Thoracic aorta (tissue), 2 donors: Measurements from ENCODE around the gene ZC2HC1C. TPM values are rescaled to one million over a fixed set of nuclear protein-coding genes. Genes with fewer than 3 reads are reported as not detected.
A peak's percentile ranks its signal among the peaks of the same experiment; 100 is the strongest.

Experiments
- ATAC-seq: fragments of 150-250 bp; one replicate; pipeline ENCODE4 v1.8.0; 2017; ENCODE audit warnings: low read depth; ENCODE audit not compliant: insufficient number of reproducible peaks, low FRiP score
- DNase-seq: peaks from one replicate; pipeline ENCODE4 v3.0.0-alpha.2; 2020; ENCODE audit warnings: low spot score
- H3K27ac ChIP-seq, 2 donors: fragments of 200-600 bp; sonication (generic); 1 replicate in 1 of 2; 2 replicates in 1 of 2; pipeline ENCODE4 v1.5.1; 2016; ENCODE audit warnings: mild to moderate bottlenecking in 2 of 2, moderate library complexity in 2 of 2
- H3K27me3 ChIP-seq: fragments of 200-600 bp; sonication (generic); replicated peaks from 2 replicates; pipeline ENCODE4 v1.6.0; 2016; ENCODE audit warnings: mild to moderate bottlenecking; ENCODE audit not compliant: insufficient read depth
- H3K36me3 ChIP-seq: fragments of 200-600 bp; sonication (generic); one replicate; pipeline ENCODE4 v1.5.1; 2016
- H3K4me1 ChIP-seq, 2 donors: fragments of 200-600 bp; sonication (generic); 1 replicate in 1 of 2; 2 replicates in 1 of 2; pipeline versions ENCODE4 v1.5.1 to v1.6.0; 2016; ENCODE audit warnings: low read depth in 2 of 2, mild to moderate bottlenecking in 1 of 2; ENCODE audit not compliant: control insufficient read depth in 1 of 2
- H3K4me3 ChIP-seq: fragments of 200-600 bp; sonication (generic); 2 replicates; pipeline ENCODE4 v1.5.1; 2016; ENCODE audit warnings: mild to moderate bottlenecking
- H3K9me3 ChIP-seq: fragments of 200-600 bp; sonication (generic); 2 replicates; pipeline ENCODE4 v1.5.1; 2016
- CTCF ChIP-seq: fragments of 200-600 bp; sonication (generic); IDR thresholded peaks from one replicate; pipeline ENCODE4 v1.5.1; 2019; ENCODE audit warnings: antibody characterized with exemption
- total RNA-seq, 2 donors: library from RNA; depleted of rRNA; stranded (reverse); fragments of >200 nt; gene quantifications; one replicate each; pipeline versions ENCODE4 v1.1.0 to v1.2.3, GENCODE V29; 2016

Gene ZC2HC1C
- total RNA-seq = 1 to 10 TPM in 1 of 2 donors, under 1 TPM in 1; 0.27 to 1.1 TPM

DNA sequence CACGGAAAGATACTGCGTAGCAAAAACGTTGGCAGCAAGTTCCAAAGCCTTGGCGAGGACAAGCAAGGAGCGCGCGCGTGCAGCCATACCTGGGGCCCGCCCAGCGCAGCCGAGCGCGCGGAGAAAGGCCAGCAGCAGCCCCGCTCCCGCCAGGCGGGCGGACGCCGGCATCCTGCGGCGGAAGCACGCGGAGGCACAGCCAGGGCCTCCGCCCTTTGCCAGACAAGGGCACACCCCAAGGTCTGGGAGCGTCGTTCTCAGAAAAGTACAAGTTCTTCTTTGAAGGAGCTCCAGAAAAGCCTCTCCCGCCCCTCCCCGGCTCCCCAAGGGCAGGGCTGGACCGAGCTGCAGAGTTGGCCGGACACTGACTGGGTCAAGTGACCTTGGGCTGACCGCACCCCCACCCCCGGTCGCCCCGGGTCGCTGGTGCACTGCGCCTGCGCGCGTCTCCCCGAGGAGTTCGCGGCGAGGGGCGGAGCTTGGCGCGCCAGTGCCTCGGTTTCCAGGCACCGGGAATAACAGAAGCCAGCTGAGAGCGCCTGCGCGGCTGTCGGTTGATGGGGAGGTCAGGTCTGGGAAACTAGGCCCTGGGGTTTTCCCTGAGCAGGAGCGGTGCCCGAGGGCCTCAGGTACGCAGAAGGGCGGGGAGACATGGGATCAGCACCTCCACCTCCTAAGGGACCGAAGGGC, at the start of gene ZC2HC1C:
Gene ZC2HC1C, plus strand, starts transcription at position 521 of the 690 bp plus-strand sequence. CDS start 933 bp downstream, outside the sequence.
- H3K36me3 ChIP-seq = no peaks in the 10 kb centered on the region
- ATAC-seq (peak; percentile 81), DNase-seq (peak; percentile 75)
- H3K4me3 ChIP-seq = peak within 1 kb of the TSS; percentile 74
- no peak for TF ChIP-seq CTCF
- peaks cover 2 to 24% of the 10 kb centered on the region in 2 donors for H3K4me1 ChIP-seq
- H3K9me3 ChIP-seq = no peaks in the 10 kb centered on the region
- H3K27me3 ChIP-seq = no peaks in the 10 kb centered on the region
- H3K27ac ChIP-seq = peak within 1 kb of the TSS; percentile 81 to 84

DNA sequence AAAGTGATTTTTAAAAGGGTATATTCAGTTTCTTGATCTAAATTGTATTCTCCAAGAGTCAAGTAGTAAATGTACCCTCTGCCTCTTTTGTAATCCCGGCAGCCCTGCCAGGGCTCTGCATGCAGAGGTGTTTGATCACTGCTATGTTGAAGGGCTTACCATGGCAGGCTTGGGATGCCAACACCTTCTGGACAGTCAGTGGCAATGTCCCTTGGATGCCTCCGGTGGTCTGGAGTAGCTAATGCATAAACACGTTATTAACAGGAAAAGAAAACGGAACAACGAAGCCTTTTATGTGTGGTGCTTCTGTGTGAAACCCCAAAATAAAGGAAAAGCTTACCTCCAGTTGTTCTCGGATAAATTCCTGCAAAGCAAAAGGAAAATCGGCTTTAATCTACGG, 46.8 kb upstream of the ZC2HC1C start:
- no peak overlapping the region for H3K4me3 ChIP-seq
- H3K27me3 ChIP-seq = no peaks in the 10 kb centered on the region
- TF ChIP-seq CTCF = peak; percentile 40
- no peak for DNase-seq
- no peaks in the 10 kb centered on the region for H3K9me3 ChIP-seq
- ATAC-seq = no peak
- H3K4me1 ChIP-seq = no peaks in the 10 kb centered on the region
- H3K36me3 ChIP-seq = peaks cover 38% of the 10 kb centered on the region
- H3K27ac ChIP-seq = no peak overlapping the region

- Histone ChIP-seq H3K27me3 (no peaks in the 10 kb centered on the region), H3K4me3 (no peak overlapping the region), H3K27ac (no peak overlapping the region), H3K36me3 (peaks cover 36% of the 10 kb centered on the region), H3K9me3 (no peaks in the 10 kb centered on the region), H3K4me1 (no peaks in the 10 kb centered on the region)
- no peak for TF ChIP-seq CTCF
- DNase-seq = no peak
- no peak for ATAC-seq
Measured at GRCh38 chr14:75023108-75023507, 46.3 kb upstream of the ZC2HC1C start.

DNA sequence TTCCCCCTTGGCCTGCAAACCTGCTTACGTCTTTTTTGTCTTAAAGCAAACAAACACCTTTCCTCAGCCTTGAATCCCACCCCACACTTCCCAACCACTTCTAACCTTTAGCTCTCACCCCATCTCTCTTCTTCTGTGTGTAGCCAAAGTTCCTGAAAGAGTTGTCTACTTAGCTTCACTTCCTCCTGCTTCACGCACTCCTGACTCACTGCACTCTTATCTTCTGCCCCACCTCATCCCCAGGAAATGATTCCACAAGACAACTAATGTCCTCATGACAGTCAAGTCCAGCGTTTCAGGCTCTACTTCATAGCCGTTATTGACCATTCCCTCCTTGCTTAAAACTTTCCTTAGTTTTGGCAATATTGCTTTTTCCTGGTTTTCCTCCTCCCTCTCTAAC, 44.4 kb upstream of the ZC2HC1C start:
- peaks cover 23% of the 10 kb centered on the region for H3K36me3 ChIP-seq
- no peak for ATAC-seq

GRCh38 chr14:75025876-75026275, 43.6 kb upstream of the ZC2HC1C start:
- no peak overlapping the region for H3K4me3 ChIP-seq
- H3K27me3 ChIP-seq = no peaks in the 10 kb centered on the region
- no peak for DNase-seq
- no peak for ATAC-seq
- no peaks in the 10 kb centered on the region for H3K9me3 ChIP-seq
- H3K36me3 ChIP-seq = peaks cover 18% of the 10 kb centered on the region
- TF ChIP-seq CTCF = no peak
- H3K27ac ChIP-seq = no peak overlapping the region
- no peaks in the 10 kb centered on the region for H3K4me1 ChIP-seq

More for the DNA sequence above, 44.4 kb upstream of the ZC2HC1C start:
- H3K4me1 ChIP-seq = no peaks in the 10 kb centered on the region
- DNase-seq = no peak
- H3K27me3 ChIP-seq = no peaks in the 10 kb centered on the region
- H3K9me3 ChIP-seq = no peaks in the 10 kb centered on the region
- no peak overlapping the region for H3K4me3 ChIP-seq
- TF ChIP-seq CTCF = no peak
- H3K27ac ChIP-seq = no peak overlapping the region
